ENCODE results near the gene PDZD4. TPM values are rescaled to one million over a fixed set of nuclear protein-coding genes. Genes with fewer than 3 reads are reported as not detected.

The PDZD4 gene
- total RNA-seq, 2 experiments from 2014 or later: not detected

- Histone ChIP-seq H4K20me1 (ENCODE audit: insufficient read depth, low read length) (no peaks in the 10 kb centered on the region), H3K9me3 (ENCODE audit: low read length) (no peaks in the 10 kb centered on the region), H3K79me2 (ENCODE audit: insufficient read depth, low read depth, low read length) (no peaks in the 10 kb centered on the region), H3K4me1 (ENCODE audit: insufficient read depth, low read length, poor library complexity, severe bottlenecking) (no peaks in the 10 kb centered on the region), H3K4me3 (ENCODE audit: low read depth, low read length, poor library complexity, severe bottlenecking) (no peak overlapping the region), H3K9me2 (ENCODE audit: insufficient read depth, low read length) (no peaks in the 10 kb centered on the region), H3K27ac (ENCODE audit: low read depth, low read length, poor library complexity, severe bottlenecking) (no peak overlapping the region), H2AFZ (ENCODE audit: low read length) (no peak overlapping the region), H3K4me2 (ENCODE audit: low read length) (no peak overlapping the region), H3K36me3 (ENCODE audit: insufficient read depth, low read length) (no peaks in the 10 kb centered on the region)
- TF ChIP-seq EZH2phosphoT487 (IDR thresholded peaks at IDR 0.05; ENCODE audit: borderline replicate concordance, low read depth, low read length): no peak
- no peak for TF ChIP-seq CTCF (conservative IDR thresholded peaks at IDR 0.05; ENCODE audit: low read length)
- ChIA-PET POLR2A (no interaction called here), CTCF (ENCODE audit: unreplicated experiment) (no interaction called here)
- no TSS peak for BruUV-seq (replicated peaks)
- no peak for DNase-seq (ENCODE audit: low spot score)
- intact Hi-C loops (cut with micrococcal nuclease; ENCODE audit: unreplicated experiment): no loop called here
These were observed 48.8 kb upstream of the PDZD4 start for GRCh38 chrX:153878969-153879653.

- Histone ChIP-seq H2AFZ (ENCODE audit: low read length) (no peak overlapping the region), H3K27ac (ENCODE audit: low read depth, low read length, poor library complexity, severe bottlenecking) (no peak overlapping the region), H3K4me2 (ENCODE audit: low read length) (no peak overlapping the region), H3K9me2 (ENCODE audit: insufficient read depth, low read length) (no peaks in the 10 kb centered on the region), H3K4me1 (ENCODE audit: insufficient read depth, low read length, poor library complexity, severe bottlenecking) (no peaks in the 10 kb centered on the region), H4K20me1 (ENCODE audit: insufficient read depth, low read length) (no peaks in the 10 kb centered on the region), H3K9me3 (ENCODE audit: low read length) (no peaks in the 10 kb centered on the region), H3K36me3 (ENCODE audit: insufficient read depth, low read length) (no peaks in the 10 kb centered on the region), H3K79me2 (ENCODE audit: insufficient read depth, low read depth, low read length) (no peaks in the 10 kb centered on the region), H3K4me3 (ENCODE audit: low read depth, low read length, poor library complexity, severe bottlenecking) (no peak overlapping the region)
- TF ChIP-seq EZH2phosphoT487 (IDR thresholded peaks at IDR 0.05; ENCODE audit: borderline replicate concordance, low read depth, low read length) (no peak), CTCF (conservative IDR thresholded peaks at IDR 0.05; ENCODE audit: low read length) (no peak)
- BruUV-seq (replicated peaks): no TSS peak
- no peak for DNase-seq (ENCODE audit: low spot score)
- CTCF ChIA-PET (ENCODE audit: unreplicated experiment): no interaction called here
- POLR2A ChIA-PET: no interaction called here
- intact Hi-C loops (cut with micrococcal nuclease; ENCODE audit: unreplicated experiment): no loop called here
These were observed 48.0 kb upstream of the PDZD4 start for GRCh38 chrX:153878345-153878744.

GRCh38 chrX:153877571-153878261 lies 47.4 kb upstream of the PDZD4 start:
- ChIA-PET POLR2A (no interaction called here), CTCF (ENCODE audit: unreplicated experiment) (no interaction called here)
- no TSS peak for BruUV-seq (replicated peaks)

More at GRCh38 chrX:153877571-153878261, 47.4 kb upstream of the PDZD4 start:
- no peaks in the 10 kb centered on the region for H3K9me3 ChIP-seq (ENCODE audit: low read length)
- H4K20me1 ChIP-seq (ENCODE audit: insufficient read depth, low read length): no peaks in the 10 kb centered on the region
- no peak overlapping the region for H3K4me2 ChIP-seq (ENCODE audit: low read length)
- no peaks in the 10 kb centered on the region for H3K36me3 ChIP-seq (ENCODE audit: insufficient read depth, low read length)
- H3K4me3 ChIP-seq (ENCODE audit: low read depth, low read length, poor library complexity, severe bottlenecking): no peak overlapping the region
- no peak overlapping the region for H3K27ac ChIP-seq (ENCODE audit: low read depth, low read length, poor library complexity, severe bottlenecking)
- no peaks in the 10 kb centered on the region for H3K79me2 ChIP-seq (ENCODE audit: insufficient read depth, low read depth, low read length)
- TF ChIP-seq CTCF (conservative IDR thresholded peaks at IDR 0.05; ENCODE audit: low read length) (no peak), EZH2phosphoT487 (IDR thresholded peaks at IDR 0.05; ENCODE audit: borderline replicate concordance, low read depth, low read length) (no peak)
- intact Hi-C loops (cut with micrococcal nuclease; ENCODE audit: unreplicated experiment): no loop called here
- DNase-seq (ENCODE audit: low spot score): no peak
- no peaks in the 10 kb centered on the region for H3K4me1 ChIP-seq (ENCODE audit: insufficient read depth, low read length, poor library complexity, severe bottlenecking)
- H3K9me2 ChIP-seq (ENCODE audit: insufficient read depth, low read length): no peaks in the 10 kb centered on the region
- no peak overlapping the region for H2AFZ ChIP-seq (ENCODE audit: low read length)

Measured in OCI-LY7 (cell line).